Activated T-cell treated with anti-CD3 and anti-CD28 coated beads, Interleukin-2, amount 50 U/mL, for 1 hour (primary cell): ENCODE data around the gene COL25A1.
"Not testable (repeated sequence)": the region's sequence is repeated elsewhere in the genome, so short reads cannot be mapped to it uniquely, and the experiment has no call there.

Source experiments
- DNase-seq: peaks from one replicate; pipeline ENCODE4 v3.0.0-alpha.2; 2020

COL25A1 gene

DNA sequence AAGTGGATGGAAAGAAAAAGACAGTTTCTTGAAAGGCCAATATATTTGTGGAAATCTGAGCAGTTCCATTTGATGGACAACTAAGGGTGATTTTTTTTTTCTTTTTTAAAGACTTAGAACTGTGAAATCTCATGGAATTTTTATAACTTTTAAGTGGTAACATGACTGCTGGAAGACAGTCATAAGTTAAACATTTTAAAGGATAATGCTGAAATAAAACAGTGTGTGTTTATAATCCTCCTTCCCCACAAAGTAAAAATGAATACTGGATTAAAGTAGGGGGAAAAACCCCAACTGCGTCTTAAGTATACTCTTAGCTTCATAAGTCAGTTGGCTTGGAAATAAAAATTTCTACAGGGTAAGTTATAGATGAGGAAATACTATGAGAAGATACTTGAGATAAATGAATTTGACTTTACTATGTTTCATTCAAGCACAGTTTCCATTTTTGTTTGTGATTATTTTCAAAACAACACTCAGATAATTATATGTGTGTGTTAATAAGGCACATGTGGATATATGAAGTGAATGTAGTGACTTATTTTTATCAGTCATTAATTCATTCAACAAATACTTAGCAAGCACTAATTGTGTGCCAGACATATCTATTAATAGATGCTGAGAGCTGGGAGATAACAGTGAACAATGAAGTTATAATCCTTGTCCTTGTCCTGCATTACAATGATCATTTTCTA, 410.4 kb downstream of the COL25A1 start:
- DNase-seq, result no peak

DNA sequence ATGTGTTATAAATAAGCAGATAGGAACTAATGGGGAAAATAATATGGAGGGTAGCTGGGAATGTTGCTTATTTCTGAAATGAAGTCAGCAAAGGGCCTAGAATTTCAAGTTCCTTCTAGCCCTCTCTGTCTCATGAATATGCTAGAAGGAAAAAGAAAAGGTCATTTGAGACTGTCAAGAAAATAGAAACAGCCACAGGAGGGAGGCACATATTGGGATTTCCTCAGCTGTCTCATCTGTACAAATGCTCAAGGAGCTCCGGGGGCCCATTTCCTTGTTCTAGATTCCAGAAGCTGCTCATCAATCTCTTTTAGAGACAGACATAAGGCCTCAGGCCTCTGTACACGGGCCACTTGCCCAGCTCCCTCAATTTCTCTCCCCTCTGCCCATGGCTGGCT, 412.0 kb downstream of the COL25A1 start:
- no peak for DNase-seq

DNA sequence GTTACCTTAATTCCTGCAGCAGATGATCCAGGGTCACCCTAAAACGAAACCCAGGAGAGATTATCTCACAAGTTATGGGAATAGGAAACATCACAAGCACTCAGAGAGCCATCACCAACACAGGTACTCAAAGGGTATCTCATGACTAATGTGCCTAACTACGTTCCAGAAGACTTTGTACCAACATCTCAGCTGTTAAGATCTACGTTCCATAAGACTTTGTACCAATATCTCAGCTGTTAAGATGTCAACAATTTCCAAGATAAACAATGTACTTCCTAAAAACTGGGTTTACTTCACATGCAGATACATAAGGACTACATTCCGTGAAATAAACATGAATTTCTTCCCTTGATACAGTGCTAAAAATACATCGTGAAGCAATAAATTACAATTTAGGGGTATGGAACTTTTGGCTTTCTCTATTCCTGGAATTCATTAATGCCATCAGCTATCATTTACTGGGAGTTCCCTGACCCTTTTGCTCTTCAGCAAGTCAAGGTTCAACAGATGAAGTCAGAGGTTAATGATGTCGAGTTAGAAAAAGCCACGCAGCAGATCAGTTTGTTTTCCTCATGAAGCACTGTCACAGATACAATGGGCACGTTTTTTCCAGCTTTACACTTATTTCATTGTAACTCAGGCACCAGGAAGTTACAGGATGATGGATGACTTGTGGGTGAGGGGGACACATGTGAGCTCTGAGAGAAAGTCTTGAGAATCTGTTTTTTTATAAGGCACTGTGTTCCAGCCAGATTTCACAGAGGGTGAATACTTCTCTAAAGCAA, 412.6 kb downstream of the COL25A1 start:
- DNase-seq, result no peak

DNA sequence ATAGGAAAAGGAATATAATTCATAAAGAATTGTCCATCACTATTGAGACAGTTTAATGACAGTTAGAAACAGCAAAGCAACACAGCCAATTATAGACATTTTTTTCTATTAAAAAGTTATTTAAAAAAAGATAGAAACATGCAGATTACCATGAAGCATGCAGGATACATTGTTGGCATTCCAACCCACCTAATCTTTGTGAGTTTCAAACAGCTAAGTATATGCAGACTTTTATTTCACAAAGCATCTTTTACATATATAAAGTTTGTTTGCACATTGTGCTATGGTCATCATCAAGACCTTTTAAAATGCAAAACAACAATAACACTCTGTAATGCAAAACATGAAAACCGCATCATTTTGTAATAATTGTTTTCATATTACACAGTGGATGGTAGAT, 413.7 kb downstream of the COL25A1 start:
- DNase-seq, result no peak

DNA sequence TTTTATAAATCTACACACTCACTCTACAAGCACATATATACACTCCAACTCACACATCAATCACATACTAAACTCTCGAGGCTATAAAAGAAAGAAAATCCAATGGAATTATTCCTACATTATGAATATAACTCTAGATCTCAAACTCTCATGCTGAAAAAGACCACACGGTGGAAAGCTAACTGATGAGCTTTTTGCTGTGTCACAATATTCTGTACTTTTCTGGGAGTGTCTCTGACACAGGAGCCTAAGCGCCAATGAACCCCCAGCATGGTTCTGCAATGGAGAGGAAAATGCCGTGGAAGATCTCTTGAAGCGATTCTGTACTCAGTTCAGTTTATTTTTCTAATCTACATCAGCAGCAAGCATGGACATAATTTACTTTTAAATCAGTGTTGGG, 415.4 kb downstream of the COL25A1 start:
- no peak for DNase-seq

DNA sequence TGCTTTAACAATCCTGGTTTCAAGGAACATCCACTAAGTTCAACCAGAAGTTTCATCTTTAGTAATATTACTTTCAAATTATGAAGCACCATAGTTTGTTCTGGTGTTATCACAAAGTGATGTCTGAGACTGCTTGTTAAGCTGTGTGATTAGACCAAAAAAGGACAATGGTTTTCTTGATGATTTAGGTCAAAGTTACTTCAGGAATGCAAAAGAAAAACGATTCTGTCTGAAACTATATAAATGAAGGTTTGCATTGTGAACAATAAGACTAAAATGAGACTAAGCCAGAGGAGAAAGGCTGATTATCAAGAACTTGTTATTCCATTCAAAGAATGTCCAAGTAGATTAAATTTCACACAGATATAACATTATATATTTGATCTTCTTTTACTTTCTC, 417.2 kb downstream of the COL25A1 start:
- DNase-seq, result no peak

DNA sequence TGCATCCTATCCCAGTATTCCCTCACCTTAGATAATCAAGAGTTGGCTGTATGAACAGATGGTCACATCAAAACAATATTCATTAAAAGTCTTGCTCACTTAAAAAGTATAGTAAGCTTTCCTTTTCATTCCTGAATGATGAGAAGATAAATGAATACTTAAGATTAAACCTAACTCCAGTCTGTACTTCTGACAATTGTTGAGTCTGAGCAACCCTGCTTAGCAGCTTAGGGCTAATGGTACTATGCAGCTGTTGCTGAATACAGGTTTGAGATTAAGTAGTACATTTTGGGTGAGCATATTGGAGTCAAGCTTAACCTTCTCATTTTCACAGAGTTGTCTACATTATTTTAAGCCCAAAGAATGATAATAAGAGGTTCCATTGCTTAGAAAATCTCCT, 417.9 kb downstream of the COL25A1 start:
- DNase-seq, result no peak

DNA sequence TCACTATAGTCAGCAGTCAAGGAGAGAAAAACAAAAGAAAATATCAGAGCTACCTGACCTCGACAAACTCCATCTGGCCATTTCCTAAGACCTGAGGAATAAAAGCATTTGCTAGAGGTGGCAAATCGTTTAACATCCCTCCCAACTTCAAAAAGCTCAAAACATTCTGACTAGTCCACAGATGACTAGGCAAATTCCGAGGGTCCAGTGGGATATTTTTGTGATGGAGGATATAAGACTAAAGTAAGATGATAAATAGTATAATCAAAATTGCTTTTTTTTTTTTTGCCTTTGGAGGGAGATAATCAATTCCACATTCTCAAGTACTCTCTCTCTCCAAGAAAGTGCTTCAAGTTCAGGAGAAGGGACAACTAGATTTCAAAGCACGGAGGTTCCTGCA, 420.5 kb downstream of the COL25A1 start:
- no peak for DNase-seq

DNA sequence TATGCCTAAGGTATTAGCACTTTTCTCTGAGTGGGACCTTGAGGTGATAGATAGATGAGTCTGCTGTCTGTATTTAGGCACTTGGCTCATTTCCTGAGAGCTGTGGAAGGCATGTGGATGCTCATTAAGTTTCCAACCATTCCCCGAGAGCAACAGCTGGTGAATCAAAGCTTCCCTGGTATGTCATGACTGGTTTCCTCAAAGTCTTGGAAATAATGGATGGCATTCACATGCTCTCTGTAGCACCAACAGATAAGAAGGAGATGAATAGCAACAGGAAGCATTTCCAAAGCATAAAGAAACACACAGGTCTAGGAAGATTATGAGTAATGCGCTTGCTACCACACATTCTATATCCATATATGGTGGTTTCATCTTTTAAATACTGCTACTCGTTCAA, 421.3 kb downstream of the COL25A1 start:
- DNase-seq, result no peak

DNA sequence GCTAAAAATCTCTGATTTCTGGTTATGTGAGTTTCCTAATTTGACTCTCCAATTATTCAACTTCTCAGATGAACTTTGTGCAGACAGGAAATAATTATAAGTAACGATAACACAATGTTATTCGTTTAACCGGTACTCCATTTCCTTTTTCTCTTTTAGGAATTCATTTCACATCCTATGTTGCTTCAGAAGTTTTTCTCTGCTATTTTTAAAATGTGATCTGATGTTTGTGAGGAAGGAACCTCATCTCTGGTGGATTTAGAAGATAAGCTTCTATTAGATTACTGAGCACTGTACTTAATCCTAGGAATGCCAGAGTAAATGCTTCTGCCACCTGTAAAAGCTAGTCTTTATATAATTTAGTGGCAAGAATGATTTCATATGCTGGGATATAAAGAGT, 423.7 kb downstream of the COL25A1 start:
- DNase-seq, result no peak

DNA sequence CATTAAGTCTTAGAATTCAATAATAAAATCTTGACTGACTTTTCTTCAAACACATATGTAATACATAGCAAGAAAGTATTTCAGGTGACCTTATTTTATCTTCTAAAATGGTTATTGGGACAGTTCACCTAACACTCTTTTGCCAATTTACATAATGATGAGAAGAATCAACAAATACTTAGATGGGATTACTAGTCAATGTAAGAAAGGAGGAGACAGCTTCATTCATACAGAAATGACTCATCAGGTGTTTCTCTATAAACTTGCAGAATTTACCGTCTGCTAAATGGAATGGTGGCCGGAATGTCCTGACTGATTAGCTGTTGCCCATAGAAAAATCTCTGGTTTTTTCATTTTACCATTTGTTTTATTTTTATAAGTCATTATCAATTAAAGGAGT, 424.6 kb downstream of the COL25A1 start:
- no peak for DNase-seq

DNA sequence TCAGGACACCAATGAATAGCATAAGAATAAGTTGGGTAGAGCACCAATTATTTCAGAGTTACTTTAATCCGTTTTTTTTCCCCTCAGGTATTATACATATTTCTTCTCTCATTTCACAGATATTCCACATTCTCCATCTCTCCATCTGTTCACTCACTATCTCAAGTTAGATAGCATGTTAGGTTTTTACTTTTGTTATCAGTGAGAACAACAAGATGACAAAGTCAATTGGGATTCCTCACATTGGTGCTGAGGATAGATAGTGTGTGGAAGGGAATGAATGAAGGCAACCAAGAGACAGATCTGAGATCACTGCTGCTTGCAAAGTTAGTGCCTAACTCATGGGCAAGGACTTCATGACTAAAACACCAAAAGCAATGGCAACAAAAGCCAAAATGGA, 427.7 kb downstream of the COL25A1 start:
- no peak for DNase-seq

DNA sequence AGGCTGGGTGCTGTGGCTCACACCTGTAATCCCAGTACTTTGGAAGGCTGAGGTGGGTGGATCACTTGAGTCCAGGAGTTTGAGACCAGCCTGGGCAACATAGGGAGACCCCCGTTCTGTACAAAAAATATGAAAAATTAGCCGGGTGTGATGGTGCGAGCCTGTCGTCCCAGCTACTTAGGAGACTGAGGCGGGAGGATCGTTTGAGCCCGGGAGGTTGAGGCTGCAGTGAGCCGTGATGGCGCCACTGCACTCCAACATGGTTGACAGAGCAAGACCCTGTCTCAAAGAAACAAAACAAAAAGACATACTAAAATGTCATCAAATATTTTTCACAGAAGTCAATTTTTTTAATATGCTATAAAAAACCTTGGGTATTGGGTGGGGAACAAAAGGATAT, 432.5 kb downstream of the COL25A1 start:
- not testable (repeated sequence) for DNase-seq

DNA sequence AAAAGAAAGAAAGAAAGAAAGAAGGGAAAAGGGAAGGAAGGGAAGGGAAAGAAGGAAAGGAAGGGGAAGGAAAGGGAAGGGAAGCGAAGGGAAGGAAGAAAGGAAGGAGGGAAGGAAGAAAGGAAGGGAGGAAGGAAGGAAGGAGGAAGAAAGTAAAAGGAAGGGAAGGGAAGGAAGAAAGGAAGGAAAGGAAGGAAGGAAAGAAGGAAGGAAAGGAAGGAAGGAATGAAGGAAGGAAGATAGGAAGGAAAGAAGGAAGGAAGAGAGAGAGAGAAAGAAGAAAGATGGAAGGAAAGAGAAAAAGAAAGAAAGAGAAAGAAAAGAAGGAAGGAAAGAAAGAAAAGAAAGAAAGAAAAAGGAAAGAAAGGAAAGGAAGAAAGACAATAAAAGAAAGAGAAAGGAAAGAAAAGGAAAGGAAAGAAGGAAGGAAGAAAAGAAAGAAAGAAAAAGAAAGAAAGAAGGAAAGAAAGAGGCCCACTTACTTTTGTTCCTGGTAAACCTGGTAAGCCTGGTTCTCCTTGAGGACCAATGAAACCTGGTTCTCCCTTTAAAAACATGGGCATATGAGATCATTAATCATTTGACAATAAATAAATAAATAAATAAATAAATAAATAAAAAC, 433.7 kb downstream of the COL25A1 start:
- DNase-seq, result no peak

DNA sequence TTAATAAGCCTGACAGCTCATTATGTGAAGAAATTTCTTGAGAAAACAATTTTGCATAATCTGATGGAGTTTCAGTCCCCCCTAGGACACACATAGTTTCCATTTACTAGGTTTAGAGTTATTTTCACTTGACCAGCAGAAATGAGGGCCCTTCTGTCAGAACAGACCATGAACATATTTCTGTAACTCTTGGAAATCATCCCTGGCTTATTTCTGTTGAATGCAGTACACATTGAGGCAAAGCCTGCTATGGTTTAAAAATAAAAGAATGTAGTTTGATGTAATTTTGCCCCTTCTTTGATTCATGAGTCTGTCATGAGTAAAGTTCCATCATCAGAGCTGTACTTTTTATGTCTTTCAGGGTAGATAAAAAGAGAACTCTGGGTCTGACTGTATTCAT, 435.0 kb downstream of the COL25A1 start:
- DNase-seq, result no peak

DNA sequence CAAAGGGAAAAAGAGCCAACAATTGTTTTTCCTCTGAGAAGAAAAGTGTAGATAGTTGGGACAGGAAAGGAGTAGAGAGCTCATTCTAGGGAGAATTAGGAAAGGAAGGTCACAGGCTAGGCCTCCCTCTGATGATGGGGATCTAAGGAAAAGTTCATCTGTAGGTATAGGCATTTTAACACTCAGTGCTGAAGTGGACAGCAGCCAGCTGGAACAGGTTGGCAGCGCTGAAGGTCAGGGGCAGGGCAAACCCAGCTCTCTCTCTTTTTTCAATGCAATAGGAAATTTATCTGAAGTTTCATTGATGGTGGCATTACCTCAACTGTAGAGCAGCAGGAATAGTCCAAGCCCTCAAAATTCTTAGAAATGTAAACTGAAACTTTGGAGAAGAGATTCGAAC, 441.1 kb downstream of the COL25A1 start:
- DNase-seq, result no peak

DNA sequence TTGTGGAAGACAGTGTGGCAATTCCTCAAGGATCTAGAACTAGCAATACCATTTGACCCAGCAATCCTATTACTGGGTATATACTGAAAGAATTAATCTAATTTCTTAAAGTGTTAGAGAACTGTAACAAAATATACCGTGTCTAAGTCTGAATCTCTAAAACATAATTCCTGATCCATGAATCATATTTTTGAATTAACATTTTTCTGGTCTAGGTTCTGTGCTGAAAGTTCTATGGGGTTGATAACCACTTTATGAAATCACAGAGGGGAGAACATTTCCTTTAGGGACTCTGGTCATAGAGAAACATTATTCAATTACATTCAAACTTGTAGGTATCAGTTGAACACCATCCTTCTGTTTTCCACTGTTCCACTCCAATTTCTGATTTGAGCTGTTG, 447.7 kb downstream of the COL25A1 start:
- no peak for DNase-seq

DNA sequence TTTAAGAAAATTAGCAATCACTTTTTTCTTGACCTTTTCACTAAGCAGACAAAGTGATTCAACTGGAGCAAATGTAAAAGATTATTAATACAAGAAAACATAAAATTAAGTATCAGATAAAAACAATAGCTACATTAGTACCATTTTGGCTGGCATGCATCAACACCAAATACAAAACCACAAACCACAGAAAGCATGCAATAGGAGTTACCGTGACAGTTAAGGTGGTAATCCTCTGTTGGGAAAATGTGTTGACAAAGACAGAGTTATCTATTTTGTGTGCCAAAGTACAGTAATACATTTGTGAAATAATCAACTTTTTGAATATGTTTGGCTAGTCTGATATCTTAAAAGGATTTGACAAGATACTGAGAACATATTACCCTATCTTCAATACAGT, 449.8 kb downstream of the COL25A1 start:
- no peak for DNase-seq

DNA sequence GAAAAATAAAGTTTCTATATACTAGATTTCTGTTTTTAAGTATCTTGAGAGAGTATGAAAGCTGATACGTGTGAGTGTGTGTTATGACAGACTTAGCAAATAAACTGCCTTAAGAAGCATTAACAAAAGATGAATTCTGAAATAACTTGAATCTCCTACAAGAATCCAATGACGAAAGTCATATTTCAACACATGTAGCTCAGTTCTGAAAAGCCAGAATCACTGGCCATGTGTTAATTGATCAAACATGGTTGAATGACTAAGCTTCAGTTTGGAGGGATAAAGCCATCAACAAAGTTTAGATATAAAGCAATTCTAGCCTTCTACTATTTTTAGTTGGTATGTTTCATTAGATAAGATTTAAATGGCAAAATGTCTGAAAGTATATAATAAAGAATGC, 451.1 kb downstream of the COL25A1 start:
- no peak for DNase-seq

DNA sequence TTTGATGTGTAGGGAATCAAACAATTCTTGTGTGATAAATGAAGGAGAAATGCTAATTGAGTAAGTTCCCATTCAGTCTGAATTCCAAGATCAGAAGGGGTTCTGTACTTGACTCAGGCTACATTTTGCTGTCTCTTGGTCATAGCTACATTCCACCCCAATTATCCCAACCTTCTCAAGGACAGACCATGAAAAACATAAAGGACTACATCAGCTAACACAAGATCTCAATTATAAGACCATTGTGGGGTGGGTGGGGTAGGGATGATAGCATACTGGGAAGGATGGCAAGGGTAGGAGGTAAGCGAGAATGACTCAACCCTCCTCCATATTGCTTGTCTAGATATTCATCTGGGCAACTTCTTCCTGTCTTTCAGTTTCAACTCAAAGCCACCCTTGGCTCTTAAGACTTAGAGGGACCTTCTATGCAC, 452.2 kb downstream of the COL25A1 start:
- DNase-seq, result no peak

DNA sequence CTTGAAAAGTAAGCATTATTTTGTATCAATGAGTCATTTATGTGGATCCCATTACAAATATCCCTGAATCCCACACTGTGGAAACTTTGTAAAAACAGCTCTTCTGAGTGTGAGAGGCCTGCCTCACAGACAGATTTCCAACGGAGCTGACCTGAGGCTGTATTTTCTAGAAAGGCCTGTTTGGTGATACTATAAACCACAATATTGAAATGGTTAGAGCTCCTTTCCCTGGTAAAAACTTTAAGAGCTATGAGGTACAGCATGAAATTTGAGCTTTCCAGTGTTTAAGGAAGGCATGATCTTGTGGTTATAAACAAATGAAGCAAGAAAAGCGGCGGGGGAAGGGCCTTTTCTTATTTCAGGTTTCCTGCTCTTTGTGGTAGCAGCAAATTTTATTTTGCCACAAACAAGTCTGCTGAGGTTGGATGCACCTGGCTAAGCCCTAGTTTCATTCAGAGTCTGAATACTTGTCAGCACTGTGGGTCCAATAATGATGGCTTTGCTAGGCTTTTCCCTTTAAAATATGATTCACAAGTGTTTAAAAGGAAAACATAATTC, 452.8 kb downstream of the COL25A1 start:
- no peak for DNase-seq

DNA sequence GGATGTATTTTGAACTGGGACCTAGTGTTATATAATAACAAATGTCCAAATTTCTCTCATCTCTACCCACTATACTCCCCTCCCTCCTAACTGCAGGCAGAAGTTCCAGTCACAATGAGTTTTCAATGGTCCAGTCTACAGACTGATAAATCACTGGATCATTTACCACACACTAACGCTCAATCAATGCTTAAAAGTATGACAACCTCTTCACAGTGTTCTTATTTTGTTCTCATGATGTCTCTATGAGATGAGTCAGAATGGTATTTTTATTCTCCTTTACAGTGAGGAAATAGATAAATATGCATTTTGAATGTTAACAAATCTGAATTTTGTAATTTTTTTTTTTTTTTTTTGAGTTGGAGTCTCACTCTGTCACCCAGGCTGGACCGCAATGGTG, 455.9 kb downstream of the COL25A1 start:
- no peak for DNase-seq

DNA sequence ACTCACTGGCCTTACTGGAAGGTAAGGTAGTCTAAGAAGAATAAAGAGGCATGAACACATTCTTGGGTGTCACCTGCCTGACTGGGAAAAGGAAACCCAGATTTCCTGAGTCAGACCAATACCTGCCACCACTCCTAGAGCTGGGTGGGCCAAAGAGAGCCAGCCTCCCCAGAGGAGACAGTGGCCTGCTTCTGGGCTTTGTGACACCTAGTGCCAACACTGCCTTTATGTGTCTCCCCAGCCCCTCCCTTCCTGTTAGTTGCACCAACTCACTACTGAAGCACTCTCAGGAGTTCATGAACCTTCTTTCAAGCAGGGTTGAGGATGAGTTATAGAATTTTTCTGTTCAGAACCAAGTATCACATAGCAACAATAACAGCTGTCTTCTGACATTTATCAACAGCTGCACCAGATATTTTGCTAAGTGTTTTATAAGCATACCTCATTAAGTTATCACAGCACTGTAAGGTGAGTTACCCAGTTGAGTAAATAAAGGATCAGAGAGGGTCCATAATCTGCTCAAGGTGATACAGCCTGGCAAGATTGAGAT, 462.0 kb downstream of the COL25A1 start:
- no peak for DNase-seq

DNA sequence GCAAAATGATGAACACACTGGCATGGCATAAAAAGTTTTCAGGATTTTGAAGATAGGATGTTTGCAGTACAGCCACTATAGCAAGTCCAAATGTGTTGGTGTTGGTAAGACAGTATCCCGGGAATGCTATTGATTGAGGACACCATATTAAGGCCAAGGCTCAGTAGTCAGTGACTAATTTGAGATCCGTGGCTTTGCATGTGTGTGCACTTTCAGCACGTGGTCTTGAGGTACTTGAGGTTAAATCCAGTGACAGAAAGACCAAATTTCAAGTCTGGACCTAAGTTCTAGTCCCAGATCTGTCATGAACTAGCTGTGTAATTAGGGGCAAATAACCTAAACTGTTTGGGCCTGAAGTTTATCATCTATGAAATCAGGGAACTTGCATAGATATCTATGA, 463.1 kb downstream of the COL25A1 start:
- no peak for DNase-seq
